Loucy (cell line): ENCODE results near the gene ARVCF.
"Not testable (repeated sequence)": the region's sequence is repeated elsewhere in the genome, so short reads cannot be mapped to it uniquely, and the experiment has no call there.

Experiments
- H2AFZ ChIP-seq: fragments of 200-600 bp; sonication (generic); 2 replicates; pipeline ENCODE4 v1.6.0; 2016; ENCODE audit warnings: antibody characterized with exemption, mild to moderate bottlenecking, low read length, moderate library complexity
- H3F3A ChIP-seq: fragments of 200-600 bp; 2 replicates; pipeline ENCODE4 v1.6.0; 2016; ENCODE audit warnings: antibody characterized with exemption, low read depth, mild to moderate bottlenecking
- H3K27me3 ChIP-seq: fragments of 200-600 bp; sonication (generic); 2 replicates; pipeline ENCODE4 v1.6.1; 2014; ENCODE audit warnings: low read length, mild to moderate bottlenecking; ENCODE audit not compliant: insufficient read depth, poor library complexity, severe bottlenecking
- H3K36me3 ChIP-seq: fragments of 200-600 bp; sonication (generic); 2 replicates; pipeline ENCODE4 v1.6.1; 2016; ENCODE audit warnings: low read length; ENCODE audit not compliant: insufficient read depth
- H3K4me1 ChIP-seq: fragments of 200-600 bp; sonication (generic); 2 replicates; pipeline ENCODE4 v1.5.1; 2014; ENCODE audit warnings: low read length, mild to moderate bottlenecking; ENCODE audit not compliant: insufficient read depth, poor library complexity, severe bottlenecking
- H3K4me2 ChIP-seq: fragments of 200-600 bp; sonication (generic); 2 replicates; pipeline ENCODE4 v1.6.0; 2014; ENCODE audit warnings: antibody characterized with exemption, low read length, low read depth, mild to moderate bottlenecking; ENCODE audit not compliant: poor library complexity, severe bottlenecking
- H3K4me3 ChIP-seq: fragments of 200-600 bp; sonication (generic); 2 replicates; pipeline ENCODE4 v1.5.1; 2014; ENCODE audit warnings: low read length, mild to moderate bottlenecking, mixed read lengths; ENCODE audit not compliant: poor library complexity, severe bottlenecking
- H3K79me2 ChIP-seq: fragments of 200-600 bp; sonication (generic); 2 replicates; pipeline ENCODE4 v1.6.1; 2014; ENCODE audit warnings: low read length; ENCODE audit not compliant: insufficient read depth
- H3K9ac ChIP-seq: fragments of 200-600 bp; sonication (generic); 2 replicates; pipeline ENCODE4 v1.6.0; 2014; ENCODE audit warnings: mild to moderate bottlenecking, low read depth, low read length, moderate library complexity; ENCODE audit not compliant: poor library complexity, severe bottlenecking
- H3K9me2 ChIP-seq: fragments of 200-600 bp; sonication (generic); replicated peaks from 2 replicates; pipeline ENCODE4 v1.6.1; 2016; ENCODE audit warnings: low read depth, low read length, mixed read lengths
- H3K9me3 ChIP-seq: fragments of 200-600 bp; sonication (generic); 2 replicates; pipeline ENCODE4 v1.6.1; 2014; ENCODE audit warnings: mild to moderate bottlenecking, antibody characterized with exemption, low read length, low read depth; ENCODE audit not compliant: insufficient read depth
- H4K20me1 ChIP-seq: fragments of 200-600 bp; sonication (generic); 2 replicates; pipeline ENCODE4 v1.6.0; 2014; ENCODE audit warnings: antibody characterized with exemption, low read length, mild to moderate bottlenecking; ENCODE audit not compliant: insufficient read depth, poor library complexity, severe bottlenecking
- CTCF ChIP-seq: fragments of 200-600 bp; sonication (generic); conservative IDR thresholded peaks from 2 replicates; pipeline ENCODE4 v1.5.1; 2014; ENCODE audit warnings: mild to moderate bottlenecking, antibody characterized with exemption, low read length
- EZH2phosphoT487 ChIP-seq: fragments of 200-600 bp; IDR thresholded peaks from 2 replicates; pipeline ENCODE4 v1.6.1; 2018; ENCODE audit warnings: antibody characterized with exemption, mild to moderate bottlenecking, moderate library complexity, borderline replicate concordance

Gene ARVCF

GRCh38 chr22:19929586-19930550 is 86.8 kb downstream of the ARVCF start:
- H3K36me3 ChIP-seq = no peaks in the 10 kb centered on the region
- peaks cover 5% of the 10 kb centered on the region for H3K4me1 ChIP-seq
- H4K20me1 ChIP-seq = no peaks in the 10 kb centered on the region
- H3F3A ChIP-seq = no peaks in the 10 kb centered on the region
- H3K9me3 ChIP-seq = no peaks in the 10 kb centered on the region
- no peaks in the 10 kb centered on the region for H3K79me2 ChIP-seq
- H3K4me3 ChIP-seq = no peak overlapping the region
- no peak overlapping the region for H2AFZ ChIP-seq
- TF ChIP-seq CTCF = no peak
- no peak for TF ChIP-seq EZH2phosphoT487
- no peak overlapping the region for H3K9ac ChIP-seq
- H3K9me2 ChIP-seq = no peaks in the 10 kb centered on the region
- no peaks in the 10 kb centered on the region for H3K27me3 ChIP-seq
- H3K4me2 ChIP-seq = no peak overlapping the region

- no peak for TF ChIP-seq EZH2phosphoT487
- peaks cover 5% of the 10 kb centered on the region for H3K4me1 ChIP-seq
These were observed 88.4 kb downstream of the ARVCF start for GRCh38 chr22:19928207-19928606.

GRCh38 chr22:19927696-19928095 is 88.9 kb downstream of the ARVCF start:
- no peaks in the 10 kb centered on the region for H4K20me1 ChIP-seq
- TF ChIP-seq CTCF (no peak), EZH2phosphoT487 (no peak)
- H3K79me2 ChIP-seq = no peaks in the 10 kb centered on the region
- no peak overlapping the region for H3K4me3 ChIP-seq
- H3K9me2 ChIP-seq = no peaks in the 10 kb centered on the region
- no peak overlapping the region for H2AFZ ChIP-seq
- H3K4me2 ChIP-seq = no peak overlapping the region
- no peaks in the 10 kb centered on the region for H3F3A ChIP-seq
- no peaks in the 10 kb centered on the region for H3K9me3 ChIP-seq
- H3K4me1 ChIP-seq = peaks cover 5% of the 10 kb centered on the region
- H3K27me3 ChIP-seq = no peaks in the 10 kb centered on the region
- H3K36me3 ChIP-seq = no peaks in the 10 kb centered on the region
- no peak overlapping the region for H3K9ac ChIP-seq

More at GRCh38 chr22:19928207-19928606, 88.4 kb downstream of the ARVCF start:
- no peaks in the 10 kb centered on the region for H3K27me3 ChIP-seq
- H3K4me3 ChIP-seq = no peak overlapping the region
- no peaks in the 10 kb centered on the region for H3F3A ChIP-seq
- no peaks in the 10 kb centered on the region for H4K20me1 ChIP-seq
- no peak overlapping the region for H3K9ac ChIP-seq
- no peaks in the 10 kb centered on the region for H3K79me2 ChIP-seq
- no peak overlapping the region for H3K4me2 ChIP-seq
- H3K9me2 ChIP-seq = no peaks in the 10 kb centered on the region
- H3K9me3 ChIP-seq = no peaks in the 10 kb centered on the region
- no peaks in the 10 kb centered on the region for H3K36me3 ChIP-seq
- no peak overlapping the region for H2AFZ ChIP-seq

GRCh38 chr22:19926028-19926427 is 90.6 kb downstream of the ARVCF start:
- H3K36me3 ChIP-seq, H3K27me3 ChIP-seq, H3K4me2 ChIP-seq, H3F3A ChIP-seq, H3K9ac ChIP-seq, H3K79me2 ChIP-seq, H2AFZ ChIP-seq, H3K4me1 ChIP-seq, H4K20me1 ChIP-seq, H3K9me3 ChIP-seq, H3K4me3 ChIP-seq, H3K9me2 ChIP-seq: not testable (repeated sequence)
